ENCODE data around the gene TASP1. TPM values are rescaled to one million over a fixed set of nuclear protein-coding genes. Genes with fewer than 3 reads are reported as not detected.
A peak's percentile ranks its signal among the peaks of the same experiment; 100 is the strongest.

The TASP1 gene
- total and polyA plus RNA-seq, 7 donors = 4.8 to 13.0 (median 8.3) TPM

- intact Hi-C loops (cut with DNase I) = no loop called here
- no peak overlapping the region for H3K4me3 ChIP-seq
Measured at GRCh38 chr20:13349235-13349604, 289.5 kb downstream of the TASP1 start.

GRCh38 chr20:13348311-13349234 is 290.2 kb downstream of the TASP1 start:
- Histone ChIP-seq H3K36me3 (no peaks in the 10 kb centered on the region), H3K27ac (peak overlapping the region; percentile 3 to 59 (median 56)), H3K4me1 (peaks cover 0 to 38% (median 27%) of the 10 kb centered on the region in 4 donors), H3K27me3 (no peaks in the 10 kb centered on the region), H3K9me3 (no peaks in the 10 kb centered on the region), H3K4me3 (no peak overlapping the region)
- WGBS, 2 donors = 79 to 80% methylated on average over 9 of the region's 9 CpGs
- TF ChIP-seq POLR2A (IDR thresholded peaks at IDR 0.05) = no peak
- no peak for TF ChIP-seq CTCF (IDR thresholded peaks at IDR 0.05)
- no peak for TF ChIP-seq POLR2AphosphoS5 (IDR thresholded peaks at IDR 0.05)
- no peak for TF ChIP-seq EP300 (IDR thresholded peaks at IDR 0.05)
- intact Hi-C loops (cut with DNase I) = no loop called here
- no peak for DNase-seq

More at GRCh38 chr20:13349235-13349604, 289.5 kb downstream of the TASP1 start:
- no peaks in the 10 kb centered on the region for H3K9me3 ChIP-seq
- TF ChIP-seq CTCF (IDR thresholded peaks at IDR 0.05) = no peak
- no peak for TF ChIP-seq EP300 (IDR thresholded peaks at IDR 0.05)
- TF ChIP-seq POLR2A (IDR thresholded peaks at IDR 0.05) = no peak
- TF ChIP-seq POLR2AphosphoS5 (IDR thresholded peaks at IDR 0.05) = no peak
- no peaks in the 10 kb centered on the region for H3K36me3 ChIP-seq
- peak overlapping the region; percentile 3 to 59 (median 56) for H3K27ac ChIP-seq
- DNase-seq = no peak
- peaks cover 0 to 38% (median 27%) of the 10 kb centered on the region in 4 donors for H3K4me1 ChIP-seq
- no peaks in the 10 kb centered on the region for H3K27me3 ChIP-seq
- WGBS, 2 donors = 81 to 84% methylated on average over 4 of the region's 4 CpGs

- intact Hi-C loops (cut with DNase I) = no loop called here
- H3K36me3 ChIP-seq = no peaks in the 10 kb centered on the region
- DNase-seq = peak; percentile 79
- peak in 1 of 4 donors; percentile 42 for TF ChIP-seq POLR2AphosphoS5 (IDR thresholded peaks at IDR 0.05)
- no peak for TF ChIP-seq CTCF (IDR thresholded peaks at IDR 0.05)
- WGBS, 2 donors = 91 to 96% methylated on average over 9 of the region's 9 CpGs
- no peak overlapping the region for H3K4me3 ChIP-seq
- no peaks in the 10 kb centered on the region for H3K27me3 ChIP-seq
- H3K9me3 ChIP-seq = no peaks in the 10 kb centered on the region
- H3K4me1 ChIP-seq = peaks cover 0 to 53% (median 34%) of the 10 kb centered on the region in 4 donors
- peak overlapping the region in 3 of 4 donors; percentile 31 to 50 (median 32) for H3K27ac ChIP-seq
Measured at GRCh38 chr20:13344671-13345070, 294.1 kb downstream of the TASP1 start.

GRCh38 chr20:13342469-13343242 is 296.1 kb downstream of the TASP1 start:
- TF ChIP-seq POLR2AphosphoS5 (IDR thresholded peaks at IDR 0.05) (no peak), EP300 (IDR thresholded peaks at IDR 0.05) (no peak), CTCF (IDR thresholded peaks at IDR 0.05) (no peak)
- H3K9me3 ChIP-seq = no peaks in the 10 kb centered on the region
- no peaks in the 10 kb centered on the region for H3K36me3 ChIP-seq
- peaks cover 0 to 40% (median 31%) of the 10 kb centered on the region in 4 donors for H3K4me1 ChIP-seq
- 81 to 86% methylated on average over 12 of the region's 12 CpGs for WGBS, 2 donors
- no peaks in the 10 kb centered on the region for H3K27me3 ChIP-seq
- H3K4me3 ChIP-seq = no peak overlapping the region
- no peak overlapping the region for H3K27ac ChIP-seq
- no peak for DNase-seq
- intact Hi-C loops (cut with DNase I) = no loop called here
